ENCODE data around the gene BEST1.
A peak's percentile ranks its signal among the peaks of the same experiment; 100 is the strongest.

GRCh38 chr11:61967116-61967923 lies 17.2 kb downstream of the BEST1 start, which contains the start of gene FTH1:
- TF ChIP-seq POLR2A (IDR thresholded peaks at IDR 0.05) (peak; percentile 96 to 99), CTCF (IDR thresholded peaks at IDR 0.05) (peak in 2 of 5 experiments; percentile 50 to 55)

Measured in tibial nerve (tissue), 3 donors.